GM18858 (cell line): ENCODE measurements around the gene ROPN1L.
"Not testable (repeated sequence)": the region's sequence is repeated elsewhere in the genome, so short reads cannot be mapped to it uniquely, and the experiment has no call there.

Experiments used
- ATAC-seq: cut with Tn5 transposase; IDR thresholded peaks from one replicate; pipeline ENCODE4 v1.9.1; 2021; ENCODE audit not compliant: unreplicated experiment

Gene ROPN1L

DNA sequence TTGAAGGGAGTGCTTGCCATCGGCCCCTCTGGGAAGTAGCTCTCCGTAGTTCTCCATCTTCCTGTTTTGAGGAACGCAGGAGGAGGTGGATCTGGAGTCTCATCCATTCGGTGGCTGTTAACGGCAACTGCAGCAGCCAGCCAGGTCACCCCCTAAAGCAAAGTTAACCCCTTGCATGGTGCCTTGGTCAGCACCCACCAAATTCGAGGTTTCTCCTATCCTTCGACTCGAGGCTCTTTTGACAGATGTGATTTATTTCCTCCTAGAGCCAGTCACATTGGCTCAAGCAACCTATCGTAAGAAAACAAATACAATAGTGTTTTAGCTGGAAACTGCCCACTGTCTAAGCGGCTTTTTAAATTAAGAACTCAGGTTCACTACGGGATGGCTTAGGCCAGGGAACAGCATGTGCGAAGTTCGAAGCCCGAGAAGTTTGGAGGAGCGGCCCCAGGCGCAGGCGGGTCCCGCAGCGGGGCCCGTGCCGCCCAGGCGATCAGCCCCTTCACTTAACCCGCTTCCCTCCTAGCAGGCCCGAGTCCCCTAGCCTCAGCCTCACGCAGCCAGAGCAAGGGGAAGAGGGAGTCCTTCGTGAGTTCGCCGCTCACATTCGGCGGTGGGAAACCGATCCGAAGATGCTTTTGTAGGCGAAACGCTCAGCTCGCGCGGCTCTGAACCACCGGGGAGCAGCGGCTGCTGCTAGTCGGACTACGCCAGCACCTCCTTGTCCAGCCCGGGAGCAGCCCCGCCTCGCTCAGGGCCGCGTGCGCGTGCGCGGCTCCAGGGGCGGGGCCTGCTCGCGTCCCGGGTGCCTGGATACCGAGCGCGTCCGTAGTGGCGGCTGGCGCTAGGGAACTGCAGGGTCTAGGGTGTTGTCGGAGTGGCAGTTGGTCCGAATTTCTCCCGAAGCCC is at the start of gene ROPN1L:
ROPN1L (plus strand) TSS at position 797 of the 909 bp plus-strand sequence. CDS start 289 bp downstream, outside the sequence.
- ATAC-seq = peak; percentile 96

DNA sequence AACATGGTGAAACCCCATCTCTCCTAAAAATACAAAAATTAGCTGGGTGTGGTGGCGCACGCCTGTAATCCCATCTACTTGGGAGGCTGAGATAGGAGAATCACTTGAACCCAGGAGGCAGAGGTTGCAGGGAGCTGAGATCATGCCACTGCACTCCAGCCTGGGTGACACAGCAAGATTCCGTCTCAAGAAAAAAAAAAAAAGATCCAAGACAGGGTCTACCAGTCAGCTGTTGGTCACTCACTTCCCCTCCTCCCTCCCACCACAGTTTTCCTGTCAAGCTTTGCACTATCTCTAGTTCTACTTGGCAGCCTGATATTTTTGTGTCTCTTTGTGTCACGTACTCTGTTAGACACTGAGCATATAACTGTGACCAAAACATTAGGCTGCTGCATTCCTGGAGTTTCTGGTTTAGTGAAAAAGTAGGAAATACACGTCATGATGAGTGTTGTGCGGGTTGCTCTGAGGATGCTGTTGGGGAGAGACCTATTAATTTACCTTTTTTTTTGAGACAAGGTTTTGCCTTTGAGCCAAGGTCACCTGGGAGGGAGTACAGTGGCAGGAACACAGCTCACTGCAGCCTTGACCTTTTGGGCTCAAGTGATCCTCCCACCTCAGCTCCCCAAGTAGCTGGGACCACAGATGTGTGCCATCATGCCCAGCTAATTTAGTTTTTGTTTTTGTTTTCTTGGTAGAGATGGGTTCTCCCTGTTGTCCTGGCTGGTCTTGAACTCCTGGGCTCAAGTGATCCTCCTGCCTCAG is 48.9 kb upstream of the ROPN1L start:
- ATAC-seq = not testable (repeated sequence)

DNA sequence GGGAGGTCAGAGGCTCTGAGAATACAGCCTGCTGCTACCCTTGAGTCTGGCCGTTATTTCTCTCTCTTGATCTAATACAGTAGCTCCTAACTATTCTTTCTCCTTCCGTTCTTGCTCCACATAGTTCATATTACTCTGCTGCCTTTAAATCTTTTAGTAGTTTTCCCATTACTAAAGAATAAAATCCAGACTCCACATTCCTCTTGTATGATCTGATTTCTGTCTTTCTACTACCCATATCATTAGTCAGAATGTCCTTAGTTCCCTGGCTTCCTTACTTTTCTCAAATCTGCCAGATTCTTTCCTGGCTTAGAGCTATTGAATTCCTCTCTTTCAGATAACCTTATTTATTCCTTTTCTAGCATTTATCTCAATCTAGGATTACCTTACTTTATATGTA is 48.2 kb upstream of the ROPN1L start:
- no peak for ATAC-seq

DNA sequence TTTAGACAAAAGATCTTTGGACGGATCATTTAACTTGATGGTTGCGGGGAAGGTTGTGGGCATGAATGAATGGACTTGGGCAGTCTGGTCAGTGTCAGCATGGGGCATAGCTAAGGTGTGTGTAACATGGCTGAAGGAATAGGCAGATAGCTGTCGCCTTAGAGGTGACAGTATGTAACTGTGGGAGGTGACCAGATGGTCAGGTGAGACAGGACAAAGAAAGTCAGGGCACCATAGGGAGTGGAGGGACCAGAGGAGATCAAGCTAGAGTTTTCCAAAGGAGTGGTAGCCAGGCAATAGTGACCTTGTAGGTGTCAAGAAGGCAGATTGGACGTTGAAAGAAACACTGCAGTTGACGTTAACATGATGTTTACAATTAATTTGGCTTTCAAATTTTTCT is 45.1 kb upstream of the ROPN1L start:
- ATAC-seq = no peak

DNA sequence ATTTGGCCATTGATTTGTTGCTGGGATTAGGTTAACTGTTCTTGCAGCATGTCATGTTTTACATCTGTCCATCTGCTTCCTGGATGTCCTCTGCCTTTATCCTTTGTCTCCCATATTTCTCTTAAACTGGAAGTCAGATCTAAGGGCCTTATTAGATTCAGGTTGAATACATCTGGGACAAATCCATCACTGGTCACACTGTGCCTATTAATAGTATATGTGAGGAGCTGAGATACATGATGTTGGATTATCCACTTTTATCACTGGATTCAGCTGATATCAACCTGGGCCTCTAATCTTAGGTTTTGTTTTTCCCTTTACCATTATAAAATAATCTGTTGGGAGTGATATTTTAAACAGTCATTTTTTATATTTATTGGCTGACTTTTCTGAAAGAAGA is 41.8 kb upstream of the ROPN1L start:
- ATAC-seq = no peak

DNA sequence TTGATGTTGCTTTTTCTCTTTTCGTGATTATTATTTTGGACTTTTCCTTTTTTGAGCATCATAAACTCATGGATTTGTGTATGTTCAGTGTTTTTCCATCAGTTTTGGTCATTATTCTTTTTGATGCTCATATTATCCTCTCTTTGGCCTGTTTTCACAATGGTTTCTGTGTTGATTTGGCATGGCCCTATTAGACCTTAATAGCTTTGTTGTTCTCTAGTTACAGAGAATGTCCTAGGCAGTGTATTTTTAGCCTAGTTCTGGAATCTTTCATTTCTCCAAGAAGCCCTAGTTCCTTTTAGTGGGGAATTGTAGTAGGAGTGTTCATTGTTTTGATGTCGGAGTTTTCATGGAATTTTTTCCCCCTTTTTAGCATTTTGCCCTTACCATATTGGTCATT is 41.3 kb upstream of the ROPN1L start:
- no peak for ATAC-seq

DNA sequence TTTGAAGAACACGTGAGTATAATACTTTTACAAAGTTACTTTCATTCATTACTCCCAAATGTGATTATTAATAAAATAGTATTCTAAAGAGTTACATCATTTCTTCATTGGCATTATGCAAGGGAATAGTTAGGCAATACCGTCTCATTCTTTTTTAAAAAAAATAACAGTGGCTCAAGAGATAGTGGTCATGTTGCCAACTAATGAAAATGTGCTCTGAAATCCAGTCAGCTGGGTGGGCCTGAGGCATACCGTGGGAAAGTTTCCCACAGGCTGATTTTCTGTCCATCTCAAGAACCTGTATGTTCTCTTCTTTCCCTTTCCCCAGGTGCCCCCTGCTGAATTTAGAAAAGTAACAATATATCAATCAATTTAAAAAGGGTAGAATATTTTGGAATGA is 40.8 kb upstream of the ROPN1L start:
- ATAC-seq = no peak

DNA sequence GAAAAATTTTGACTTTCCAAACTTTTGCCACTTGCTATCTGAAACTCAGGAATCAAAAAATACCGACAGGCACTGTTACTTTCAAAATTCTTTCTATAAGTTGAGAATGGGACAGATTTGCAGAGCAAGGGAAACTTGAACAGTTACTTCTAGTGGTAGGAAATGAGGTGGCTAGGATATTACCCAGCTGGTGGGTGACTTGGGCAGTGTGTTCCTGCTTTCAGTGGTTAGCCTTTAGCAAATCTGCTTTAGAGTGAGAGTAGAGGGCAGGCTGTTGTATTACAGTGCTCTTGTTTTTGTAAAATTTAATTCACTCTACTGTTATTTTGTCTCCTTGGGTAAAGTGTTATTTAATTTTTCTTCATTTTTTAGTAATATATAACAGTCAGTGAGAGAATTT is 40.2 kb upstream of the ROPN1L start:
- peak; percentile 87 for ATAC-seq

DNA sequence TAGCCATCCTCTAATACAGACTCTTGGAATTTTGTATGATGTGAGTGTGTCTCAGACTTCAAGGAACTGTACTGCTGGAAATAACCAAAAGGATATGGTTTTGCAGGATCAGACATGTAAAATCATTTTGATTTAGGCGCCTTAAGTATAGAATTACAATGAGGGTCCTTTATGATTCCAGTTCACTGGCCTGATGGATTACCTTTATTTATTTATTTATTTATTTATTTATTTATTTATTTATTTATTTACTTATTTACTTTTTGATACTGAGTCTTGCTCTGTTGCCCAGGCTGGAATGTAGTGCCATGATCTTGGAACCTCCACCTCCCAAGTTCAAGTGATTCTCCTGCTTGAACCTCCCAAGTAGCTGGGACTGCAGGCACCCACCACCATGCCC is 37.9 kb upstream of the ROPN1L start:
- no peak for ATAC-seq

DNA sequence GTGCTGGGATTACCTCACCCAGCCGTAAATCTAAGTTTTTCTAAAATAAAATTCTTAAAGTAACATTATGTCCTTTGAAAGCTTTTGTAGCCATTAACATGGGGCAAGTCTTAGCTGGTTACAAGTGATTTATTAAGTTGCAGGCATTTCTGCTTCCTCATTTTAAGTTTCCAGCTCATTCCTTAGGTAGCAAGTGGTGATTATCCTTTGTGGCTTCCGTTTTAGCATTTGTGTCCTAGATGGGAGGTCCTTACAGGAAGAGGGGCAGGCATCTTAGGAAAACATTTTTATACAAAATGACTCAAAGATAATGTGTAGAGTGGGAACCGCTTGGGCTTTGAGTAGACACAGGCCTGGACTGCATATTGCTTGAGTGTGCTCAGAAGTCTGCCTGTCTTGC is 35.0 kb upstream of the ROPN1L start:
- no peak for ATAC-seq

DNA sequence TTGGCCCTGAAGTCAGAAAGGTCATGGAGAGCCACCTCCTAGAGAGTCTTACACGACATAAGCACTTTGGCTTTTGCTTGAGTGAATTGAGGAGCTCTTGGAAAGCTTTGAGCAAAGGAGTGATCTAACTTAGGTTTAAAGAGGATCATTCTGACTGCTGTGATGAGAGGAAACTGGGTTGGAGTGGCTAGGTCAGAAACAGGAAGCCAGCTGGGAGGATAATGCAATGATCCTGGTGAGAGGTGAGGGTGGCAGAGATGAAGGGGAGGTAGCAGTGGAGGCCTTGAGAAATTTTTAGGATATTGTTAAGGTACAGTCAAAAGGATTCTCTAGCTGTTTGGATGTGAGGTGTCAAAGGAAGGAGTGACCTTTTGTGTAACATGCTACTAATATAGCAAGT is 32.2 kb upstream of the ROPN1L start:
- no peak for ATAC-seq

DNA sequence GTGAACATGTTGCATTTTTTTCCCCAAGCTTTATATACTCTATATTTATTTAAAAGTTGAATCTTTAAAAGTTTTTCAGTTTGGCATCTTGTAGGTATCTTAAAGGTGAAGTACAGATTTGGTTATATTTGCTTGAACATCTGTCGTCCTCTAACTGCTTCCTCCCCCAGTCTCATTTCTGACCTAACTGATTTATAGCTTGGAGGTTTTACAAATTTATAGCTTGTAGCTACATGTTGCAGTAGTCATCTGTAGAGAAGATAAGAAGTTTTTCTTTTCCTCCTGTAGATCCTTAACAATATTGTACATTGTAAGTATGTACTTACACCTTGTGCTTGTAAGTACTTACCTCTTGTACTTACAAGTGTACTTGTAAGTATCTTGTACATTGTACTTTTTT is 31.0 kb upstream of the ROPN1L start:
- ATAC-seq = no peak

DNA sequence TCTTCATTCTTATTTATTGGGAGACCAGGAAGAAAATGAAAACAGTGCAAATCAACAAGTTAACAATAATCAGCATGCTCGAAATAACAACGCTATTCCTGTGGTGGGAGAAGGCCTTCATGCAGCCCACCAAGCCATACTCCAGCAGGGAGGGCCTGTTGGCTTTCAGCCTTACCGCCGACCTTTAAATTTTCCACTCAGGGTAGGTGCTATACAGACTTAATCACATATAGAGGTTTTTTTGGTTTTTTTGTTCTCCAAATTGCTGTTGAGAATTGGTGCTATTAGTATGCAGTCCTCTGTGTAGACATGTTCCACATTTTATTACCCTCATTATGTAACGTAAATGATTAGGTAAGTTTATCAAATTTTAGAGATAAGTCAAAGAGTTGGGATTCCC is 30.3 kb upstream of the ROPN1L start:
- ATAC-seq = no peak

DNA sequence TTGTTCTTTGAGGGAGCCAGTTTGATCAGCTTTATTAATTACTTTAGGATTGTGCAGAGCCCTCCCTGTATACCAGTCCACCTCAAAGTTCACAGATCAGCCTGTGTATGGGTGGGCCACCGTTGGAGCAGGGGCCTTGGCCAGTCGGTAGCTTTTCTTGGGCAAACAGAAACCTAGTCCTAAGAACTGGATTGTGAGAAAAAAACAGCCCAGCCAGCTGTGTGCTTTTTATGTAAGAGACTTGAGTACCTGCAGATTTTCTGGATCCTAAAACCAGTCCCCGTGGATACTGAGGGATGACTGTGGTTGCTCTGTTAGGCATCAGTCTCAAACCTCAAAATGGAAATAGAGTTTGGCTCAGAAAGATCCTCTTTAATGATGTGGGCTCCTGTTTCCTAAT is 24.8 kb upstream of the ROPN1L start:
- ATAC-seq = no peak

DNA sequence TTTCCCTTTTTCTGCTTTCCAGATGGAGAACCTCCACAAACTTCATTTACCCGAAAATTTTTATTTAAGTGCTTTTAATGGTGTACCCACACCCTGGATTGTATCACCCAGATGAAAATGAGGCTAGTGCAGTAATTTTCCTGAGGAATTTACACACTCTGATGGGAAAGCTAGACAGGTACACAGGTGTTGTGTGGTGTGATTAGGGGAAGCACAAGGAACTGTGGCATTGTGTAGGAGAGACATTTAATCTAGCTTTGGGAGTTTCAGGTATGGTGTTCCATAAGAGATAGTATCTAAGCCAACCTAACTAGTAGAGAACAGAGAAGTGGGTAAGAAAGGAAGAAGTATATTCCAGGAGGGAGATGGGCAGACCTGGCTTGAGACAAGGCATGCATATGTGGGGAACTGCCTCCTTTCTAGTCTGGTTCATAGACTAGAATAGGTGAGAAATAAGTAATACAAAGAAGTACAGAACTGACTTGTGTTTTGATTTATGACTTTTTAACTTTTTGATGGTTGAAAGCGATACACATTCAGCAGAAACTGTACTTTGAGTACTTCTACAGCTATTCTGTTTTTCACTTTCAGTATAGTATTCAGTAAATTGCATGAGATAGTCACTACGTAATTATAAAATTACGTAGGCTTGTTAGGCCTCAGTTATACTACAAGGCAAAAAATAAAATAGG is 22.9 kb upstream of the ROPN1L start:
- peak; percentile 88 for ATAC-seq

DNA sequence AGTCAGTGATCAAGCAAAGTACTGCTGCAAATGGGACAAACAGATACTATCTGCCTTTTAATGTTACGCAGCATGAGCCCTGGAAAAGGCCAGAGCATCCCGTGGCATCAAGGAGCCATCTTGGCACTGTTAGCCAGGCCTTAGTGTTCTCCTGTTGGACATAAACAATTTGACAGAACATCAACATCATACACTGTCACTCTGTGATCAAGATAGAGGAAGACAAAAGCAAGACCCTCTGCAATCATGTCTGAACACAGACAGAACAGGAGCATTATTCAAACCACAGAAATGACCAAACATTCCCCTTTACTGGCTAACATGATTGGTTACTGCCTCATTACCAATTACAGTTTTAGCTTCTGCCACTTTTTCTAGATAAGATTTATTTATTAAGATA is 21.2 kb upstream of the ROPN1L start:
- no peak for ATAC-seq

DNA sequence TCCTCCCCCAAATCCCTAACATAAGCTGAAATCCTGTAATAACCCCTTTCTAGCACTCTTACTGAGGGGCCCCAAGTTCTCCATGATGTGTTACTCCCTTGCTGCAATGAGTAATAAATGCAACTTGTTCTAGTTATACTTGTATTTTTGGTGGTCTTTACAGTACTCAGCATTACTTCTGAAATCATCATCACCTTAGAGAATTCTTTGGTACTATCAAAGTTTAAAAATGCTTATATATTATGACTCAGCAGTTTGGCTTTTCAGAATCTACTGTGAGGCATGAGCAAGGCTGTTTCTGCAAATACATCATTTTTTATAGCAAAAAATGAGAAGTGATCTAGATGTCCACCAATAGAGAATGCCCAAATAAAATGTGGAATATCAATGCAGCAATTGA is 20.7 kb upstream of the ROPN1L start:
- no peak for ATAC-seq

DNA sequence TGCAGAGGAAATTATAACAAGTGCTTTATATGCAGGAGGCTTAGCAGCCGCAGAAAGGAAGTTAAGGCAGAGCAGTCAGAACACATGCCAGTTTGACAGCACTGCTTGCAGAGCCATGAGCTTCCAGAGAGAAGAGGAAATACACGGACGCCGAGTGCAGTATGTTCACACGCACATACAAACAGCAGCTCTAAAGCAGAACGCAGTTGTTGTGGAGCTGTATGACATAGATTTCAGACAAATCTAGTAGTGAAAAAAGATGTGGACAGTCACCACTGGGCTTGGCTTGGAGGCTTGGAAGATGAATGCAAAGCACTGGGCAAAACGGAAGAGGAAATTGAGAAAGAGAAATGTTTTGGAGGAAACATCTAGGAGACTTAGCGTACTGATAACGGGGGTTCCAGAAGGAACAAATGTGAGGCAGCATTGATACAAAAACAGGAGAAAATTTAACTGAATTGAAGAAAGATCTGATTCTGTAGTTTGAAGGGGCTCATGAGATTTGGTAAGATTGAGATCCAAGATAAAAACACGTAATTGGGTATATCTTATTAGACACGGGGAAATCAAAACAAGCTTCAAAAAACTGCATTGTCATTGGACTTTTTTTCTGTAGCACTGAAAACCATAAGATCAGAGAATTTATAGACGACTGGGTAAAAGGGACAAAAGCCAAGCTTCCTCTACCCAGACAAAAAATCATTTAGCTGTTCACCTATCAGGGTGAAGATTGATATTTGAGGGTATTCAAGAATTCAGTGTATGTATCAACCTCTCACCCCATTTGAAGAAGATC is 19.6 kb upstream of the ROPN1L start:
- ATAC-seq = no peak

DNA sequence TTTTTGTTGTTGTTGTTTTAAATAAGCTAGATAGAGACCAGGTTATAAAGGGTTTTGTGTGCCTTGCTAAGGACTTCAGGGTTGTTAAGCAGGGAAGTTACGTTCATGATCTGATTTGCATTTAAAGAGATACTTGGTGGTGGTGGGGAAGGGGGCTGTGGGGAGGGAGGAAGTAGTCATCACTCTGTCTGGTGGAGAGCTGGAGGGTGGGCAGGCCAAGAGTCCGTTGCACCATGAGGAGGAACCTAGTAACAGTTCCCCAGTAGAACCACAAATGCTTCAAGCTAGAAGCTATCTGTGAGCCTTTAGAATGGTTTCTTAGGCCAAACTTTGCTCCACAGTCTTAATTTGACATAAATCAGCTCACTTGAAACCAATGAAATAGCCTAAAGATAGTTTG is 18.7 kb upstream of the ROPN1L start:
- ATAC-seq = no peak

DNA sequence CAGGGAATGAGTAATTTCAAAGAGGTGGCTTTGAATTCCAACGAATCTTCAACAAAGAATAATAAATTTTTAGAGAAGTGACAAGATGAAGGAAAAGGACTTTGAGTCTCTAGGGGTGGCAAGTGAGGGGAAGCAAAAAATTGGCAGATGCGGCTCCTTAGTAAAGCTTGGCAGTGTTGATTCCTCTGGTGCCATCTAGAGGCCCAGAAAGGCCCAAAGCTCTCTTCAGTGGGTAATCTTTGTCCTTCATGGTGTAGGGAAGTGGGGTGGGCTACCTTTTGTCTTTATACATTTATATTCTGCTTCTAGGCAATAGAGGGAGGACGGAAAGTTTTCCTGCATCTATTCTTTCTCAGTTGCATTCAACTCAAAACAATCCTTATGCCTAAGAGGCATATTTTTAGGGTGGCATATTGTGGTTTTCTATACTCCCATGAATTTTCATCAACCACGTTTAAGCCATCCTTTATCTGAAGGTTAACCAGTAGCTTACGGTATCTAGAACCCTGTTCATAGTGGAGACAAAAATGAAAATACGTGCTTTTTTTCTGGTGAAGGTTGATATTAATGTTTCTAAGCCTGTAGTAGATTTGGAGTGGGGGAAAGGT is 17.5 kb upstream of the ROPN1L start:
- ATAC-seq = no peak
